ENCODE measurements around the gene CNPY4. TPM values are rescaled to one million over a fixed set of nuclear protein-coding genes. Genes with fewer than 3 reads are reported as not detected.
A peak's percentile ranks its signal among the peaks of the same experiment; 100 is the strongest.

The CNPY4 gene
- total and polyA plus RNA-seq, 9 donors, result 11.7 to 42.8 (median 24.9) TPM

- H3K27me3 ChIP-seq, result no peaks in the 10 kb centered on the region
- peak in 1 of 5 donors; percentile 38 for DNase-seq
Observed at GRCh38 chr7:100169147-100169850, 49.9 kb downstream of the CNPY4 start.

GRCh38 chr7:100170101-100170897, 50.9 kb downstream of the CNPY4 start:
- Histone ChIP-seq H3K9me3 (no peaks in the 10 kb centered on the region), H3K36me3 (no peaks in the 10 kb centered on the region), H3K27me3 (no peaks in the 10 kb centered on the region), H3K4me3 (no peak overlapping the region), H3K4me1 (ENCODE audit: insufficient read depth) (peaks cover 6% of the 10 kb centered on the region), H3K27ac (no peak overlapping the region)
- 82 to 89% (median 87%) methylated on average over 11 of the region's 11 CpGs for WGBS, 3 donors
- intact Hi-C loops (cut with DNase I), result no loop called here
- DNase-seq, result peak in 1 of 5 donors; percentile 29
- TF ChIP-seq EP300 (IDR thresholded peaks at IDR 0.05), result no peak
- no peak for TF ChIP-seq POLR2A (IDR thresholded peaks at IDR 0.05)
- TF ChIP-seq, protein P1, sequence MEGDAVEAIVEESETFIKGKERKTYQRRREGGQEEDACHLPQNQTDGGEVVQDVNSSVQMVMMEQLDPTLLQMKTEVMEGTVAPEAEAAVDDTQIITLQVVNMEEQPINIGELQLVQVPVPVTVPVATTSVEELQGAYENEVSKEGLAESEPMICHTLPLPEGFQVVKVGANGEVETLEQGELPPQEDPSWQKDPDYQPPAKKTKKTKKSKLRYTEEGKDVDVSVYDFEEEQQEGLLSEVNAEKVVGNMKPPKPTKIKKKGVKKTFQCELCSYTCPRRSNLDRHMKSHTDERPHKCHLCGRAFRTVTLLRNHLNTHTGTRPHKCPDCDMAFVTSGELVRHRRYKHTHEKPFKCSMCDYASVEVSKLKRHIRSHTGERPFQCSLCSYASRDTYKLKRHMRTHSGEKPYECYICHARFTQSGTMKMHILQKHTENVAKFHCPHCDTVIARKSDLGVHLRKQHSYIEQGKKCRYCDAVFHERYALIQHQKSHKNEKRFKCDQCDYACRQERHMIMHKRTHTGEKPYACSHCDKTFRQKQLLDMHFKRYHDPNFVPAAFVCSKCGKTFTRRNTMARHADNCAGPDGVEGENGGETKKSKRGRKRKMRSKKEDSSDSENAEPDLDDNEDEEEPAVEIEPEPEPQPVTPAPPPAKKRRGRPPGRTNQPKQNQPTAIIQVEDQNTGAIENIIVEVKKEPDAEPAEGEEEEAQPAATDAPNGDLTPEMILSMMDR (IDR thresholded peaks at IDR 0.05), result no peak

More at GRCh38 chr7:100169147-100169850, 49.9 kb downstream of the CNPY4 start:
- H3K36me3 ChIP-seq, result no peaks in the 10 kb centered on the region
- intact Hi-C loops (cut with DNase I), result no loop called here
- no peak overlapping the region for H3K27ac ChIP-seq
- TF ChIP-seq, protein P1 (IDR thresholded peaks at IDR 0.05), result no peak
- no peak for TF ChIP-seq POLR2A (IDR thresholded peaks at IDR 0.05)
- TF ChIP-seq EP300 (IDR thresholded peaks at IDR 0.05), result no peak
- peaks cover 6% of the 10 kb centered on the region for H3K4me1 ChIP-seq (ENCODE audit: insufficient read depth)
- H3K4me3 ChIP-seq, result no peak overlapping the region
- H3K9me3 ChIP-seq, result no peaks in the 10 kb centered on the region
- WGBS, 3 donors, result 85 to 90% (median 88%) methylated on average over 11 of the region's 11 CpGs

- H3K9me3 ChIP-seq, result no peaks in the 10 kb centered on the region
- WGBS, 3 donors, result 7 to 17% (median 9%) methylated on average over 29 to 61 of the region's 61 CpGs
- intact Hi-C loops (cut with DNase I), result no loop called here
- H3K36me3 ChIP-seq, result no peaks in the 10 kb centered on the region
- H3K27me3 ChIP-seq, result no peaks in the 10 kb centered on the region
- peaks cover 6% of the 10 kb centered on the region for H3K4me1 ChIP-seq (ENCODE audit: insufficient read depth)
- H3K27ac ChIP-seq, result no peak overlapping the region
- DNase-seq, result peak in 1 of 5 donors; percentile 62
- H3K4me3 ChIP-seq, result peak overlapping the region; percentile 41
- TF ChIP-seq POLR2A (IDR thresholded peaks at IDR 0.05) (no peak), EP300 (IDR thresholded peaks at IDR 0.05) (no peak)
- TF ChIP-seq, protein P1 (IDR thresholded peaks at IDR 0.05), result no peak
Observed at GRCh38 chr7:100171087-100171681, 51.8 kb downstream of the CNPY4 start.

- 26 to 36% (median 32%) methylated on average over 22 of the region's 22 CpGs for WGBS, 3 donors
- TF ChIP-seq POLR2A (IDR thresholded peaks at IDR 0.05), result no peak
- TF ChIP-seq, protein P1 (IDR thresholded peaks at IDR 0.05), result no peak
- TF ChIP-seq EP300 (IDR thresholded peaks at IDR 0.05), result no peak
- Histone ChIP-seq H3K27me3 (no peaks in the 10 kb centered on the region), H3K4me3 (peak overlapping the region; percentile 41), H3K9me3 (no peaks in the 10 kb centered on the region), H3K4me1 (ENCODE audit: insufficient read depth) (peaks cover 6% of the 10 kb centered on the region), H3K27ac (no peak overlapping the region), H3K36me3 (no peaks in the 10 kb centered on the region)
- DNase-seq, result no peak
- intact Hi-C loops (cut with DNase I), result no loop called here
Observed at GRCh38 chr7:100171840-100172239, 52.4 kb downstream of the CNPY4 start.
